Natural killer cell (primary cell): ENCODE measurements around the gene CCNF. TPM values are rescaled to one million over a fixed set of nuclear protein-coding genes. Genes with fewer than 3 reads are reported as not detected.
A peak's percentile ranks its signal among the peaks of the same experiment; 100 is the strongest.

ENCODE experiments used
- ATAC-seq, 3 donors: fragments of 150-1000 bp in 2 of 3; fragments of 200-7000 bp in 1 of 3; cut with Tn5 transposase; 1 replicate in 1 of 3; 2 replicates in 2 of 3; pipeline ENCODE4 v1.10.0; 2021; ENCODE audit warnings: mild to moderate bottlenecking in 2 of 3, moderate library complexity in 2 of 3
- DNase-seq, 2 donors: peaks; one replicate each; pipeline versions ENCODE4 v3.0.0 to v3.0.0-alpha.2; 2013 to 2021; ENCODE audit warnings: mixed read lengths in 1 of 2
- H3K27ac ChIP-seq: one replicate; pipeline ENCODE4 v1.5.1; 2013; ENCODE audit warnings: mild to moderate bottlenecking, low read length
- H3K27me3 ChIP-seq: one replicate; pipeline ENCODE4 v1.6.1; 2013; ENCODE audit warnings: low read length; ENCODE audit not compliant: control insufficient read depth, insufficient read depth
- H3K36me3 ChIP-seq: one replicate; pipeline ENCODE4 v1.6.1; 2013; ENCODE audit warnings: low read length; ENCODE audit not compliant: control insufficient read depth, insufficient read depth
- H3K4me1 ChIP-seq: one replicate; pipeline ENCODE4 v1.6.1; 2013; ENCODE audit warnings: low read length; ENCODE audit not compliant: control insufficient read depth, insufficient read depth
- H3K4me3 ChIP-seq: one replicate; pipeline ENCODE4 v1.5.1; 2013; ENCODE audit warnings: low read length
- H3K9me3 ChIP-seq: one replicate; pipeline ENCODE4 v1.6.1; 2013; ENCODE audit warnings: low read length; ENCODE audit not compliant: control insufficient read depth, insufficient read depth
- H3K27ac Mint-ChIP-seq, 2 donors: one replicate each; pipeline ENCODE4 v1.8.0; 2022; ENCODE audit warnings: mild to moderate bottlenecking in 2 of 2, mixed read lengths in 2 of 2, moderate library complexity in 1 of 2
- H3K27me3 Mint-ChIP-seq, 2 donors: one replicate each; pipeline ENCODE4 v1.8.0; 2022; ENCODE audit warnings: low read depth in 2 of 2, mixed read lengths in 2 of 2
- H3K36me3 Mint-ChIP-seq: one replicate; pipeline ENCODE4 v1.8.0; 2022; ENCODE audit warnings: mixed read lengths
- H3K4me1 Mint-ChIP-seq, 2 donors: one replicate each; pipeline ENCODE4 v1.8.0; 2022; ENCODE audit warnings: mixed read lengths in 2 of 2
- H3K4me3 Mint-ChIP-seq: one replicate; pipeline ENCODE4 v1.8.0; 2022; ENCODE audit warnings: mild to moderate bottlenecking, moderate library complexity, mixed read lengths
- H3K9me3 Mint-ChIP-seq, 2 donors: one replicate each; pipeline ENCODE4 v1.8.0; 2022; ENCODE audit warnings: mixed read lengths in 2 of 2
- WGBS: methylation state at CpG from one replicate; pipeline ENCODE4 v1.1.7; 2013; ENCODE audit warnings: missing lambda C conversion rate; ENCODE audit not compliant: insufficient coverage; 5-methylcytosine and 5-hydroxymethylcytosine counted together
- intact Hi-C: fragments of 100-400 bp; cut with micrococcal nuclease; formaldehyde crosslinking; loops from one replicate; pipeline ENCODE4 v1.14.2; 2022
- total RNA-seq, 4 donors: library from RNA; stranded (reverse); fragments of 120-200 nt in 1 of 4; gene quantifications; one replicate each; pipeline versions ENCODE4 v1.2.3 to v1.2.4, GENCODE V29; 2013 to 2022
- TF ChIP-seq, protein P1 (sequence below): fragments of 200-600 bp; IDR thresholded peaks from one replicate; pipeline ENCODE4 v1.8.0; 2022; ENCODE audit warnings: antibody characterized with exemption

Gene CCNF
- total RNA-seq, 3 donors from 2014 or later (not counting 1 experiment from before 2014, with no cell fraction given): 7.5 to 14.2 (median 8.4) TPM

DNA sequence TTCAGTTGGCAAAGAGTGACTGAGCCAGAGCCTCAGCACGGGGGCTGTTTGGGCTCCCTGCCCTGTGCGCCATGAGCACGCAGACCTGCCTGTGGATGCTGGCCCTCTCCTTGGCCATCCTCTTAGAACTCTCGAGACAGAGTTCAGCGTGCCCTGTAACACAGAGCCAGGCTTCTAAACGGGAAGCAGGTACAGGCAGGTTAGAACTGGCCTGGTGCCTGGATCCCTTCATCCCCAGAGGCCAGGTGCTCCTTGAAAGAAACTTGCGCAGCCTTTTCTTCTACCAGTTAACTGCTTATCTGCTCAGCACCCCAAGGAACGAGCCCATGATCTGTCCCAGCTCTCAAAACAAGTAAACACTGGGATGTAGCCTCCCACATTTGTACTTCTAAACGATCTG lies 6.9 kb downstream of the CCNF start:
- no peaks in the 10 kb centered on the region for H3K27me3 Mint-ChIP-seq
- TF ChIP-seq, protein P1, sequence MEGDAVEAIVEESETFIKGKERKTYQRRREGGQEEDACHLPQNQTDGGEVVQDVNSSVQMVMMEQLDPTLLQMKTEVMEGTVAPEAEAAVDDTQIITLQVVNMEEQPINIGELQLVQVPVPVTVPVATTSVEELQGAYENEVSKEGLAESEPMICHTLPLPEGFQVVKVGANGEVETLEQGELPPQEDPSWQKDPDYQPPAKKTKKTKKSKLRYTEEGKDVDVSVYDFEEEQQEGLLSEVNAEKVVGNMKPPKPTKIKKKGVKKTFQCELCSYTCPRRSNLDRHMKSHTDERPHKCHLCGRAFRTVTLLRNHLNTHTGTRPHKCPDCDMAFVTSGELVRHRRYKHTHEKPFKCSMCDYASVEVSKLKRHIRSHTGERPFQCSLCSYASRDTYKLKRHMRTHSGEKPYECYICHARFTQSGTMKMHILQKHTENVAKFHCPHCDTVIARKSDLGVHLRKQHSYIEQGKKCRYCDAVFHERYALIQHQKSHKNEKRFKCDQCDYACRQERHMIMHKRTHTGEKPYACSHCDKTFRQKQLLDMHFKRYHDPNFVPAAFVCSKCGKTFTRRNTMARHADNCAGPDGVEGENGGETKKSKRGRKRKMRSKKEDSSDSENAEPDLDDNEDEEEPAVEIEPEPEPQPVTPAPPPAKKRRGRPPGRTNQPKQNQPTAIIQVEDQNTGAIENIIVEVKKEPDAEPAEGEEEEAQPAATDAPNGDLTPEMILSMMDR: no peak
- peaks cover 17% of the 10 kb centered on the region for H3K36me3 ChIP-seq
- H3K9me3 ChIP-seq: no peaks in the 10 kb centered on the region
- intact Hi-C loops: no loop called here
- no peaks in the 10 kb centered on the region for H3K27me3 ChIP-seq
- 99% methylated on average over 9 of the region's 9 CpGs for WGBS
- no peak for DNase-seq
- H3K4me3 ChIP-seq: no peak overlapping the region
- H3K9me3 Mint-ChIP-seq: no peaks in the 10 kb centered on the region
- H3K27ac ChIP-seq: no peak overlapping the region
- H3K4me1 Mint-ChIP-seq: peaks cover 17 to 19% of the 10 kb centered on the region in 2 donors
- H3K27ac Mint-ChIP-seq: peak overlapping the region in 1 of 2 donors; percentile 88
- no peaks in the 10 kb centered on the region for H3K36me3 Mint-ChIP-seq
- no peak for ATAC-seq
- H3K4me1 ChIP-seq: peaks cover 39% of the 10 kb centered on the region
- no peak overlapping the region for H3K4me3 Mint-ChIP-seq

DNA sequence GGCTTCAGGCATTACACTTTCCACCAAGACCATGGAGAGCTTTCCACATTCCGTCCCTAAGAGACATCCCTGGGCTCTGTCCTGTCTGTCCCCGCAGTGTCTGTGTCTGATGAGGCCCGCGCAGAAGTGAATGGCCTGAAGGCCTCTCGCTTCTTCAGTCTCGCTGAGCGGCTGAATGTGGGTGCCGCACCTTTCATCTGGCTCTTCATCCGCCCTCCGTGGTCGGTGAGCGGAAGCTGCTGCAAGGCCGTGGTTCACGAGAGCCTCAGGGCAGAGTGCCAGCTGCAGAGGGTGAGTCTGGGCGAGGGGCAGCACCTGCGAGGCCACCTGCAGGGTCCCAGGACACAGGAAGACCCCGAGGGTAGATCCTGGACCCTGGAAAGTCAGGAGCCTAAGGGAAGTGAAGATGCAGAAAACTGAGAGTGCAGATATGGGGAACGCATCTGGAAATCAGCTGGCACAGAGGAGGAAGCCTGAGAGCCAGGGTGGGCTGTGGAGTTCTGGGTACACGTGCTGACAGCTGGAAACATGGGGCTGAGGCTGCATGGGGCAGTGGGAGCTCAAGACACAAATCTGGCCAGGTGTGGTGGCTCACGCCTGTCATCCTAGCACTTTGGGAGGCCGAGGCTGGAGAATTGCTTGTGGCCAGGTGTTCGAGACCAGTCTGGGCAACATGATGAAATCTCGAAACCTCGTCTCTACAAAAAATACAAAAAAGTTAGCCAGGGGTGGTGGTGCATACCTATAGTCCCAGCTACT lies 8.0 kb downstream of the CCNF start:
- no peaks in the 10 kb centered on the region for H3K36me3 Mint-ChIP-seq
- no peaks in the 10 kb centered on the region for H3K27me3 Mint-ChIP-seq
- peaks cover 39% of the 10 kb centered on the region for H3K4me1 ChIP-seq
- H3K36me3 ChIP-seq: peaks cover 16% of the 10 kb centered on the region
- TF ChIP-seq, protein P1: no peak
- WGBS: 84% methylated on average over 24 of the region's 24 CpGs
- H3K27me3 ChIP-seq: no peaks in the 10 kb centered on the region
- H3K4me1 Mint-ChIP-seq: peaks cover 17 to 19% of the 10 kb centered on the region in 2 donors
- no peaks in the 10 kb centered on the region for H3K9me3 Mint-ChIP-seq
- peak overlapping the region; percentile 67 for H3K4me3 Mint-ChIP-seq
- DNase-seq (no peak), ATAC-seq (peak; percentile 44 to 82 (median 72))
- intact Hi-C loops: no loop called here
- H3K27ac ChIP-seq: peak overlapping the region; percentile 48
- no peaks in the 10 kb centered on the region for H3K9me3 ChIP-seq
- H3K4me3 ChIP-seq: no peak overlapping the region
- H3K27ac Mint-ChIP-seq: peak overlapping the region; percentile 80 to 88

DNA sequence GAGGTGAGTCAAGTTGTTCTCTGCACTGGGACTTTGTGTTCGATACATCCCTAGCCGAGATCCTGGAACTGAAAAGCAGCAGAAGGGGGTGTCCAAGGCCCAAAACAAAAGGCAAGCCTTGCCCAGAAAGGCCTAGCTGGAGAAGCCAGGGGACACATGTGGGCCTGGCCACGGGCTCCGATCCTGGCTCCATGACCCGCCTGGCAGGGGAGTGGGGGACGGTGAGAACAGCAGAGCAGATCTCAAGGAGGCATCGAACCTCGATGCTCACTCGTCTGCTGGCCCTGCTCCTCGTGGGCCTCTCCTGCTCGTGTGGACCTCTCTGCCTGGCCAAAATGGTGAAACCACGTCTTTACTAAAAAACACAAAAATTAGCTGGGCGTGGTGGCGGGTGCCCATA lies 8.9 kb downstream of the CCNF start:
- H3K27ac ChIP-seq: no peak overlapping the region
- Mint-ChIP-seq H3K9me3 (no peaks in the 10 kb centered on the region), H3K4me3 (no peak overlapping the region), H3K36me3 (no peaks in the 10 kb centered on the region), H3K4me1 (peaks cover 17 to 19% of the 10 kb centered on the region in 2 donors), H3K27me3 (no peaks in the 10 kb centered on the region), H3K27ac (no peak overlapping the region)
- DNase-seq (no peak), ATAC-seq (no peak)
- peaks cover 39% of the 10 kb centered on the region for H3K4me1 ChIP-seq
- WGBS: 97% methylated on average over 14 of the region's 14 CpGs
- H3K36me3 ChIP-seq: peaks cover 7% of the 10 kb centered on the region
- no peak overlapping the region for H3K4me3 ChIP-seq
- H3K27me3 ChIP-seq: no peaks in the 10 kb centered on the region
- H3K9me3 ChIP-seq: no peaks in the 10 kb centered on the region
- TF ChIP-seq, protein P1: no peak
- intact Hi-C loops: no loop called here
